ENCODE measurements around the gene PDLIM4. TPM values are rescaled to one million over a fixed set of nuclear protein-coding genes. Genes with fewer than 3 reads are reported as not detected.

Gene PDLIM4
- total RNA-seq, 2 experiments from 2014 or later = not detected

DNA sequence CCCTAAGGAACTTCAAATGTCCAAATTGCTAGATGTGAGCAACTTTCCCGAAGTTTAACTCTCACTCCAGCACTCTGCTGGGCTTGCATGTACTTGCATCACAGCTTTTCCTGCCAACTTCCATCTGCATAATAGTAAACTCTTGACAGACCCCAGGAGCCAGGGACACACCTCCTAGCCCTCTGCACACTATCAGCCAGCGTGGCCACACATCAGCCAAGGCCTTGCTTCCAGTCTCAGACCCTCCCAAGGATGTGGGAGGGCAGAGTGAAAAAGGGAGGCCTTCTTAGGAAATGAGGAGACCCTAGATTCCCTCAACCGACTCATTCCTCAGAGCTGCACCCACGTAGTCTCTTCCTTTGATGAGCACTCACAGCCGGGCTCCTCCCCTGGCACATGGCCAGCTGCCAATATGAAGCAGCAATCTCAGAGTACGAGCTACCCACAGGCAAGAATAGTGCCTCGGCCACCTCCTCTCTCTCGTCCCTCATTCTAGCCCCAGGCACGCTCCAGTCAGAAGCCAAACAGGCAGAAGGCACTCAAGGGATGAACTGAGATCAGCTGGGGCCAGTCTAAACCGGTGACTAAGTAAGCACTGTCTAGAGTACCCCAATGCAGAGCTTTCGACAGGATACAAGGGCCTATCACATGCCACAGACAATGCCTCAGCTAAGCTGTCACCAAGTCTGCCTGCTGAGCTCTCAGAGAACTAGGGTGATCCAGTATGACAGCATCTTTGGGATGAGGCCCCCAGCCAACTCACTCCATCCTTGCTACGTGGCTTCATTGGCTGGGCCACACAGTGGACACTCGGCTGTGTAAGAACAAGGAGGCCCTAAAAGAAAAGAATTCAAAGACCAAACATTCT lies 32.1 kb upstream of the PDLIM4 start:
- Mint-ChIP-seq H3K27ac (no peak overlapping the region), H3K36me3 (ENCODE audit: low read depth) (no peaks in the 10 kb centered on the region), H3K4me3 (peak overlapping the region; percentile 11), H3K4me1 (ENCODE audit: low read depth) (peaks cover 10% of the 10 kb centered on the region), H3K27me3 (peaks cover 22% of the 10 kb centered on the region), H3K9me3 (no peaks in the 10 kb centered on the region)
- DNase-seq (peak; percentile 53), ATAC-seq (peak; percentile 49)
- ChIA-PET POLR2A (interaction anchor here (0.5 to 1.0 kb wide), 2 partner anchors 36 to 145 kb away, joined by 3 to 4 read pairs; no protein-coding TSS in a partner anchor), CTCF (interaction anchor here (1.0 to 8.8 kb wide), 2 partner anchors 14 to 161 kb away, joined by 3 to 65 read pairs; no protein-coding TSS in a partner anchor)
- TF ChIP-seq CTCF (IDR thresholded peaks at IDR 0.05) = no peak
- intact Hi-C loops (cut with micrococcal nuclease) = no loop called here

DNA sequence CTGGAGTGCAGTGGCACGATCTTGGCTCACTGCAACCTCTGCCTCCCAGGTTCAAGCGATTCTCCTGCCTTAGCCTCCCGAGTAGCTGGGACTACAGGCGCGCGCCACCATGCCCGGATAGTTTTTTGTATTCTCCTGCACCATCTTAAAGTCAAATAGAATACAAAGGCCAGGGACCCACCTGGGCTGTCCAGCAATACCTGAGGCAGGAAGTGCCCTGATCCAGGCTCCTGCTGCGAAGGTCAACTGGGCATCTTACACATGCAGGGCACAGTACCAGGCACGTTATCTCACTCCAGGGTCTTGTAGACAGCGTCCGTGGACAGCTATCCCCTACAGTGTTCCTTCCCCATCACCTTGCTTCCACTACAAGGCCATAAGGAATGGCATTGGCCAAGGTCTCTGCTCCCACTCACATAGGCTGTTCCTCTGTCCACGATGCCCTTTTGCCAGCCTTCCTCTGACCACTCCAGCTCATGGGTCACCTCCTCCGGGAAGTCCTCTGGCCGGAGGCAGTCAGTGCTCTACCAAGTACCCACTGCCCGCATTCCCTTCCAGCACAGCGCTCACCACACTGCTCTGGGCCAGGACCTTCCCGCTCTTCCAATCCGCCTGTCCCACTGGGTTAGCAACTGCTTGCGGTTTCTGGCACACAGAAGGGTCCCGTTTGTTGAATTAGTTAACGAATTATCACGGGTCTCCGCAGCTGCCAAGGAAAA lies 30.8 kb upstream of the PDLIM4 start:
- POLR2A ChIA-PET = no interaction called here
- intact Hi-C loops (cut with micrococcal nuclease) = no loop called here
- Mint-ChIP-seq H3K9me3 (no peaks in the 10 kb centered on the region), H3K27ac (no peak overlapping the region), H3K4me1 (ENCODE audit: low read depth) (peaks cover 10% of the 10 kb centered on the region), H3K4me3 (peak overlapping the region; percentile 60), H3K36me3 (ENCODE audit: low read depth) (no peaks in the 10 kb centered on the region), H3K27me3 (peaks cover 27% of the 10 kb centered on the region)
- CTCF ChIA-PET = interaction anchor here (0.9 to 8.8 kb wide), 3 partner anchors 12 to 434 kb away, joined by 3 to 65 read pairs (median 3); no protein-coding TSS in a partner anchor
- no peak for ATAC-seq
- no peak for DNase-seq
- no peak for TF ChIP-seq CTCF (IDR thresholded peaks at IDR 0.05)

- peaks cover 27% of the 10 kb centered on the region for H3K27me3 Mint-ChIP-seq
- no peaks in the 10 kb centered on the region for H3K36me3 Mint-ChIP-seq (ENCODE audit: low read depth)
- no peak overlapping the region for H3K27ac Mint-ChIP-seq
- peak overlapping the region; percentile 60 for H3K4me3 Mint-ChIP-seq
- no peak for ATAC-seq
- intact Hi-C loops (cut with micrococcal nuclease) = no loop called here
- peaks cover 10% of the 10 kb centered on the region for H3K4me1 Mint-ChIP-seq (ENCODE audit: low read depth)
- TF ChIP-seq CTCF (IDR thresholded peaks at IDR 0.05) = no peak
- ChIA-PET CTCF (interaction anchor here (0.9 to 8.8 kb wide), 4 partner anchors 12 to 434 kb away, joined by 3 to 65 read pairs (median 6); no protein-coding TSS in a partner anchor), POLR2A (no interaction called here)
- H3K9me3 Mint-ChIP-seq = no peaks in the 10 kb centered on the region
- DNase-seq = no peak
These were observed 30.3 kb upstream of the PDLIM4 start for GRCh38 chr5:132227235-132227484.

DNA sequence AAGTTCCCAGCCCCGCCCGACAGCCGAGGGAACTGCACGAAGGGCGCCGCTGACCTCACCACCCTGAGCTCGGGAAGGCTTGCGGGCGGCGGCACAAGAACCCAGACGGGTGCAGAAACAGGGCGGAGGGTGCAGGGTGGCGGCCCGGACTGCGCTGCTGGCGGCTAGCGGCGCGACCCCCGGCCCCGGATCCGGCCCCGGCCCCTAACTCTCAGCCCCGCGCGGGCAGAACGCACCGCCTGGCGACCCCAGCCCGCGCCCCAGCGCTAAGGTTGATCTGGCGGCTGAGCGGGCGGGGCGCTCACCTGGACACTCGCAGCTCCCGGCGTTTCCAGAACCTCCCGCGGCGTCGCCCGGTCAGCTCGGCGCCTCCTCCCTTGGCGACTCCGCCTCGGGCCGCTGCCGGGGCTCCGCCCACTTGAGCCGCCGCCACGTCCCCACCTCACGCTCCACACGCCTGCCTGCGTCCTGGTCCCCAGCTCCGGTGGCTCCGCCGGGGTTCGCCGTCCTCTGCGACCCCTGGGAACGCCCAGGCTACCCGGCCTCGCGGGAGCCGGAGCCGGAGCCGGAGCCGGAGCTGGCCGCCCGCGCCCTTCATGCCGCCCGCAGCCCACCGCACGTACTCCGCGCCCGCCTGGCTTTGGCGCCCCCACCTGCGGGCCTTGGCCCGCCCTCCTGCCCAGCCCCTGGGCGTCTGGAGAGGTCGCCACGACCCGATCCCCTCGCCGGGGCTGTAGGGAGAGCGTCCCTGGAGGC lies 29.8 kb upstream of the PDLIM4 start, which contains the start of gene P4HA2:
Gene P4HA2 (minus strand): TSS at position 369 of the 756 bp plus-strand sequence. CDS start 9,227 bp downstream, outside the sequence.
- no peak within 1 kb of the TSS for H3K27ac Mint-ChIP-seq
- H3K4me1 Mint-ChIP-seq (ENCODE audit: low read depth) = peaks cover 10% of the 10 kb centered on the region
- DNase-seq (peak; percentile 66), ATAC-seq (peak; percentile 86)
- peak within 1 kb of the TSS; percentile 60 for H3K4me3 Mint-ChIP-seq
- no peak for TF ChIP-seq CTCF (IDR thresholded peaks at IDR 0.05)
- H3K9me3 Mint-ChIP-seq = no peaks in the 10 kb centered on the region
- intact Hi-C loops (cut with micrococcal nuclease) = no loop called here
- CTCF ChIA-PET = interaction anchor here (0.9 to 8.8 kb wide), 5 partner anchors 11 to 435 kb away, joined by 3 to 65 read pairs (median 3); no protein-coding TSS in a partner anchor
- no peaks in the 10 kb centered on the region for H3K36me3 Mint-ChIP-seq (ENCODE audit: low read depth)
- peaks cover 27% of the 10 kb centered on the region for H3K27me3 Mint-ChIP-seq
- POLR2A ChIA-PET = no interaction called here

Data from activated CD8-positive, alpha-beta T cell treated with anti-CD3 and anti-CD28 coated beads for 36 hours (primary cell).